Retinal pigment epithelial cell (primary cell): Measurements from ENCODE around the gene PDGFD.

Experiments used
- DNase-seq: peaks from one replicate; pipeline ENCODE4 v3.0.0-alpha.2; 2010; ENCODE audit warnings: low read depth
- H3K4me3 ChIP-seq: 2 replicates; pipeline ENCODE4 v1.5.1; 2011; ENCODE audit warnings: mild to moderate bottlenecking, low read length, control low read depth, moderate library complexity
- TF ChIP-seq, protein P1 (sequence below): conservative IDR thresholded peaks from 2 replicates; pipeline ENCODE4 v1.5.1; 2011; ENCODE audit warnings: low read depth, low read length, control low read depth, inconsistent platforms

The PDGFD gene

DNA sequence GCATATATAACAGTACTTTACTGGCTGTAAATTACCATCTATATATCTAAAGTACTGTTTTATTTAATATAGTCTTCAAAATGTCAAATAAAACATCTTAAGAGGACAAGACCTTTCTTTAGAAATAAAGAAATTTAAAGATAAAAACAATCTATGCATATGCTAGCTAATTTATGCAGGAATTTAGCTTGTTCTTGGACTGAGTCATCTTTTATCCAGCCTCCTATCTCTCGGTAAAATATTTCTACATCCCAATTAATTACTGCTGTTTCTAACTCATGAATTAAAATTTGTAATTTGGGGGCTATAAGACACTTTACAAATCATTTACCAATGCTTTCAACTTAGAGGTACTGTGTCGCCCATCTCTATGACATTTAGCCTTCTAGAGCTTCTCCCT is 200.3 kb downstream of the PDGFD start:
- TF ChIP-seq, protein P1, sequence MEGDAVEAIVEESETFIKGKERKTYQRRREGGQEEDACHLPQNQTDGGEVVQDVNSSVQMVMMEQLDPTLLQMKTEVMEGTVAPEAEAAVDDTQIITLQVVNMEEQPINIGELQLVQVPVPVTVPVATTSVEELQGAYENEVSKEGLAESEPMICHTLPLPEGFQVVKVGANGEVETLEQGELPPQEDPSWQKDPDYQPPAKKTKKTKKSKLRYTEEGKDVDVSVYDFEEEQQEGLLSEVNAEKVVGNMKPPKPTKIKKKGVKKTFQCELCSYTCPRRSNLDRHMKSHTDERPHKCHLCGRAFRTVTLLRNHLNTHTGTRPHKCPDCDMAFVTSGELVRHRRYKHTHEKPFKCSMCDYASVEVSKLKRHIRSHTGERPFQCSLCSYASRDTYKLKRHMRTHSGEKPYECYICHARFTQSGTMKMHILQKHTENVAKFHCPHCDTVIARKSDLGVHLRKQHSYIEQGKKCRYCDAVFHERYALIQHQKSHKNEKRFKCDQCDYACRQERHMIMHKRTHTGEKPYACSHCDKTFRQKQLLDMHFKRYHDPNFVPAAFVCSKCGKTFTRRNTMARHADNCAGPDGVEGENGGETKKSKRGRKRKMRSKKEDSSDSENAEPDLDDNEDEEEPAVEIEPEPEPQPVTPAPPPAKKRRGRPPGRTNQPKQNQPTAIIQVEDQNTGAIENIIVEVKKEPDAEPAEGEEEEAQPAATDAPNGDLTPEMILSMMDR = no peak
- no peak for DNase-seq
- H3K4me3 ChIP-seq = no peak overlapping the region

DNA sequence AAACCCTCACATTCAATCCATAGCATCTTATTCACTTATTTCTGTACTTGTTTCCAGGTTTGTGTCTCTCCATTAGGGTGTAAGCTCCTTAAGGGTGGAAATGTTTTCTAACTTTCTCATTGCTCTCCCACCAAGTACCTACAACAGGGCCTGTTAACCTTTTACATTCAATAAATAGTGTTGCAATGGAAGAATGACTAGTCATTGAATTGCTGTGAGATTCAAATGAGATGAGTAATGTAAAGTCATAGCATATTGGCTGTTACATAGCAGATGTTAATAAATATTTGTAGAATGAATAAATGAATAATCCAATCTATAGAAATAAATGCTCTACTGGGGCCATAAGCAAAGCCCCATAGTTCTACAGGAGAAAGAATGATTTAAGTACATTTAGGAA is 202.9 kb downstream of the PDGFD start:
- TF ChIP-seq, protein P1 = no peak
- no peak for DNase-seq
- no peak overlapping the region for H3K4me3 ChIP-seq

DNA sequence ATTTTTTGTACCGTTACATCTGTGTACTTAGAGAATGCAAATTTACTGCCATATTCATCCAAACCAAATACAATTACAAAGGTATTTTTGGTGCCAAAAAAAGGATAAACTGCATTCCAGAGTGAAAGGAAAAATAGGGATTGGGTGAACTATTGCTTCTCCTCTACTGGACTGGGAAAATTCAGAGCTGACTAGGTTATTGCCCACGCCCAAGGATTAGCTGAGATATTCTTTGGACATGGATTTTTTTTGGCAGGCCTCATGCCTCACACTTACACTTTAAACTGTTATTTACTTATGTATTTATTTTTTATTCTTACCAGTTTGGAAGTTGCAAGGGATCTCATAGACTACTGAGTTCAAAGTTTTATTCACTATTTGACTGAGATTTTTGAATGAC is 203.8 kb downstream of the PDGFD start:
- no peak overlapping the region for H3K4me3 ChIP-seq
- TF ChIP-seq, protein P1 = no peak
- DNase-seq = no peak

DNA sequence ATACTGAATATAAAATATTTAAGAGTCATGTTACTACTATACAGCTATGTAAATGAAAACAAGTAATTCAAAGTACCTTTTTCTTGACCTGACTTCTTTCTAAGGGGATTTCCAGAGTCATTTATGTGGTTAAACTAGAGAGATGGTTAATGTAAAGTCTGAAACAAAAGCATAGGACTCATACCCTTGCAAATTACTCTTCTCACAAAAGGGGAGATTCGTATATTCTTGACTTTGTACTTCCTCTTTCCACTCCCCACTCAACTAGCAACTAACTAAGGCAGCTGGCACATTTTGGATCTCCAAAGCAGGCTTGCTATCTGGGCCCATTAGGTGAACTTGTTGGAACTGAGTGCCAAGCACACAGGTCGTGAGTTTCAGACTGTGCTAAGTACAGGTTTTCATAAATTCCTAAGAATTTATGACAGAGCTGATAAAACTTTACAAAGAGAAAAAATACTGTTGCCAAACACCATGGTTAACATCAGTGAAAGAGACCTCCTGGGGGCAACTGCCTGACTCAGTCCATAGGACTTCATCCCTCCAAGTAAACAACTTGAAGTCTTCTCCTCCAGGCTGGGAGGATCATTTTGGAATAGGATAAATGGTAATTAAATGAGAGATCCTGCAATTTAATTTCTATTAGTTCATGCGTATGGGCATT is 204.5 kb downstream of the PDGFD start:
- no peak overlapping the region for H3K4me3 ChIP-seq
- TF ChIP-seq, protein P1 = no peak
- no peak for DNase-seq

DNA sequence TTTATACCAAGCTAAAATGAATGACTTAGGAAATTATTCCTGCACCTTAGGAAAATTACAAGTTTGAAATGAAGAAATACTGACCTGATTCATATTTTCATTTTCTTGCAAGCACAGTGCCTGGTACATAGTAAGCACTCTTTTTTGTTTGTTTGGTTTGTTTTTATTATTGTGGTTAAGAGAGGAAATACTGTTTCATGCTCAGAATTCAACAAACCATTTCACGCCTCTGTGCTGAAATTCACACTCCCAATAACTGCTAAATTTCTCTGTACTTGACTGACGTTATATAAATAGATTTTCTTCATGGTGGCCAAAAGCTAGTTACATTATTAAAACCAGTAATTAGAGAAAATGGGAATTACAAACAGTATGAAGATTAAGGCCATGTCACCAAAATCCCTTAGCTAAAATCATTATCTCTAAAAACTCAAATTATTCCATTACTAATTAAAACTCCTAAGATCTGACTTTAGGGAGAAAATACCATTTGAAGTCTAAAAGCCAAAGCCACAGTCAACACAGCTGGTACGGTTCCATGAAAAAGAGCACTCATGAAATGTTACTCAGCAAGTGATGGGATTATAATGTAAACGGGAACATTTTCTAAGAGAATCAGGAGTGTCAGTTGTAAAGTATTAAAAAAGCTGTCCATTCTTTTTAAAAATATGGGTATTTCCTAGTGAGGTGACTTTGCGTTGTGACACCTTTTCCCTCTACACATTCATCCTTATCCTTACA is 205.3 kb downstream of the PDGFD start:
- TF ChIP-seq, protein P1 = no peak
- no peak overlapping the region for H3K4me3 ChIP-seq
- DNase-seq = no peak

DNA sequence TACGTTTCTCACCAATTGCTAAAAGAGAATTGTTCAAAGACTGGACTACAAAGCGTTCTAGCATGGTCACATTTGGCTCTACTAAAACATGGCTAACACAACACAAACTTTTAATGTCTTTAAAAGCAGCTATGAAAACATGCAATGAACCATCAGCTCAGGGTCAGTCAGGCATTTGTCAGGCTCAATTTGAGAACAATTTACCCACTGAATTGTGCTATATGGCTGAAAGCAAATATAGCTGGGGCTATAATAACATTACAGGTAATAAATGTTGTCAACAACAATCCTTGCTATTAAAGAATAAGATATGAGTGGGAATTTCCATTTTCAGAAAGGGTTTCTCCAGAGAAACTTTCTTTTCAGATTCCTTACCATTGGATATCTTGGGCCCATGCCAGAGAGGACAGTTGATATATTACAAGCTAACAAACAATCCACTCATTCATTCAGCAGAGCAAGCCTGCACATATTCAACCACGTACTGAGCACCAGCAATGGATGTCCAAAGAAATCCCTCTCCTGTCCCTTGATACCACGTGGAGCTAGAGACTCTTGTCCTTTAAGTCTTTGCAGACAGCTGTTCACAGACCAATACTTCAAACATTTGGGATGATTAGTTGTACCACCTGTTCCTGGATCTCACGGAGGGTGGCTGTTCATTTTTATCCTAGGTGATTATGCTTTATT is 210.0 kb downstream of the PDGFD start:
- no peak for DNase-seq
- TF ChIP-seq, protein P1 = no peak
- no peak overlapping the region for H3K4me3 ChIP-seq
